NOMO-1 treated with DMSO at 0.1 percent for 48 hours (cell line): ENCODE measurements around the gene MFF.

Experiments
- DNase-seq: peaks from one replicate; lab custom pipeline; 2025; ENCODE audit not compliant: unreplicated experiment; lab: John Stamatoyannopoulos, UW

MFF gene

GRCh38 chr2:227404585-227405271 lies 79.7 kb downstream of the MFF start:
- DNase-seq = peak; percentile 21

DNA sequence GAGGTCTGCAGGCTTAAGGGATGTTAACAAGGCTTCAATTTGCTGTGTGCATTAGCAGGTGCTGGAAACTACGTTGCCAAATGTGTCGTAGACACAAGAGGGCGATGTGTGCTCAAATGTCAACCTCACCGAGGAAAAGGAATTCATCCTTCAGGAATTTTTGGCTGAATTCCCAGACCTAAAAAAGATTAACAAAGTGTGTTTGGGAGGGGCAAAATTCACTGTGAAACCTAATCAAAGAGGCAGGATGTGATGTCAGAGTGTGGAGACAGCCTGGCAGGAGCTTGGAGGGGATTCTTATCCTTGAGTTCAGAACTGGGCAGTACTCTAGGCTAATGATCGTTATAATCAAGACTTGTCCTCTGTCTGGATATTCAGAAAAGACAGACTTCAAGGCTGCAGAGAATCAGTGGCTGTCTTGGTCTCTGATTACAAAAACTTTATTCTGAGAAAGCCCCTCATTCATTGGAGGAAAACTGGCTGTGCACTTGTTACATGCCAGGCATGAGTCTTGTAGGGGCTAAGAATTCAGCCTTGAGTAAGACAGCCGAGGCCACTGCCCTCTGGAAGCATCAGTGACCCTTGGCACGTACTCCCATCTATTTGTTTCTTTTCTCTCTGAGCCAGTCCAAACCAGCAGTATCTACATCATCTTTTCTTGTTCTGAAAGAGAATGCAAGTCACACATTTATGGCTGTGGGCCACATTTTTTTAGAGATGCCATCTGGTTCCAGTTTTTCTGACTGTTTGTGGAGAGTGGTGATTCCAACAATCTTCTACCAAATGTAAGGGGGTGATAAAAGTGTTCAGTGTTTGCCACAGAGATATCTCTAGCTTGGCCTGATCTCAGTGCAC lies 81.4 kb downstream of the MFF start:
- DNase-seq = peak; percentile 20
